ENCODE results near the gene CNTNAP3B.
"Not testable (repeated sequence)": the region's sequence is repeated elsewhere in the genome, so short reads cannot be mapped to it uniquely, and the experiment has no call there.

Gene CNTNAP3B

DNA sequence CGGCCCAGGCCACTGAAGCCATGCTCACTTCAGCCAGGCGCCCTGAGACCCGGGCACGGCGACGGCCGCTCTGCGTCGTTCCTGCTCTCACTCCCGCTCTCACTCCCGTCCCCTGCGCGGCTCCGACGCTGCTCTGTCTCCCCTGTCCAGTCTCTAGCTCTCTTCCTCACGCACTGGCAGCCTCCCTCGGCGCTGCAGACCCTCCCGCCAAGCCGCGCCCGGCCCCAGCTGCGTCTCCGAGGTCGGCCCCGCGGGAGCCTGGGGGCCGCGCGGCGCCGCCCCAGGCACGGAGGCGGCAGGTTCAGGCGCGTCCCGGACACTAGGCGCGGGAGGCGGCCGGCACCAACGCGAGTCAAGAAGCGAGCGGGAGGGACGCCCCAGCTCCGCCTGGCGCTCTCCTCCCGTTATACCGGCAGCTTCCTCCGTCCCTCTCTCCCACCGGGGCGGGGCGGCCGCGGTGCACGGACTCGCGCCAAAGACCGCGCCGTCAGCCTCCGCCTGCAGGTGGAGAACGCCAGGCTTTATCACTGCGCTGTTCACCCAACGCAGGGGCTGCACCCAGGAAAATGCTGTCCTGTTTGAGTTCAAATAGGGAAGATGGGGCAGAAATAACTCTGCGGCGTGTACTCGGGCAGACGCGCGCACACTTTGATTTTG, at the start of gene CNTNAP3B:
Gene CNTNAP3B, minus strand, starts transcription at position 354 of the 657 bp plus-strand sequence. Its CDS starts 332 bp downstream, at position 22.
- DNase-seq, result not testable (repeated sequence)

DNA sequence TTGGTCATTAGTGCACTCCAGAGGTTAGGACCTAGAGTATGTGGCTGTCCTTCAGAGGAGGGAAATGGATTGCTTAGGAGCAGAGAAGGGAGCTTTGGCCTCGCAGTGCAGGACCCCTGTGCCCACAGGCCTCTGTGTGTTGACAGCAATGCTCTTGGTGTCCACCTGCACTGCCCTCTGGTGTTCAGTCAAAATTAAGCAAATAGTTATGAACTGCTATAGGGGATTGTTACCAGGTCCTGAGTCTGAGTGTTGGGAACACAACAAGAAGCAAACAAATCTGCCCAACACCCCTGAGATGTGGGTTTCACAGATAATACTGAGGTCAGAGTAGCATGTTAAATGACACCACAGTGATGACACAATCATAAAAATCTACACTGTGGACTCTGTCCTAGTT, 31.1 kb upstream of the CNTNAP3B start:
- DNase-seq, result not testable (repeated sequence)

DNA sequence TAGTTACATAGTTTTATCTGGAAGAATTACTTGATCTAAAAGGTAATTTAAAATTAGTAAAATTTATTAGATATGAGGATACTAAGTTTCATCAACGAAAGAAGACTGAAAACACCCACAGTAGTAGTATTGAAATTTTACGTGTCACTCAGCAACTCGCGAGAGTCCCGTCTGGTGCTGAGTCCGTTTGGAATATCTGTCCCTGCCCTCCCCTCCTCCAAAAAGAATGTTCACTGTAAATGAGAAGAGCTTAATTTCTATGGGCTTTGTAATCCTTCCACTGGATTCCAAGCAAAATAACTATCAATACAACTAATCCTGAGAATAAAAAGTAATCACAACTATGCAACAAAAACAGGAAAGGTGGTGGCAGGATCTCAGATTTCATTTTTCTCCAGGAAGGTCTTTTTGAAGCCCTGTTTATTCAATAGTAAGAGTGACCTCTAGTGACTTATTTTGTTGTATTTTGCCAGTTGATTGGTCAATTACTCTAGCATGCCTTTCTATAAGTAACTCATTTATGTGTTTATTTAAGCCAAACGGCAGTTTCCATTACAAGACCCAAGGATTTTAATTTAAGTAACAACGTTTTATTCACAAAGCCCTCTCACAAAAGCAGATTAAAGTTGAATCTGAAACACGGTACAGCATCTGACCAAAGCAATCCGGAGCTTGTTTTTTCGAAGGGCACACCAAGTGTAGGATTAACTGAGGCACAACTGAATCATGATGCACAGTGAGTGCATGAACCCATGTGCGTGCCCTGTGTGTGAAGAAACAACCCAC, 2.0 kb downstream of the CNTNAP3B start:
- DNase-seq, result not testable (repeated sequence)

DNA sequence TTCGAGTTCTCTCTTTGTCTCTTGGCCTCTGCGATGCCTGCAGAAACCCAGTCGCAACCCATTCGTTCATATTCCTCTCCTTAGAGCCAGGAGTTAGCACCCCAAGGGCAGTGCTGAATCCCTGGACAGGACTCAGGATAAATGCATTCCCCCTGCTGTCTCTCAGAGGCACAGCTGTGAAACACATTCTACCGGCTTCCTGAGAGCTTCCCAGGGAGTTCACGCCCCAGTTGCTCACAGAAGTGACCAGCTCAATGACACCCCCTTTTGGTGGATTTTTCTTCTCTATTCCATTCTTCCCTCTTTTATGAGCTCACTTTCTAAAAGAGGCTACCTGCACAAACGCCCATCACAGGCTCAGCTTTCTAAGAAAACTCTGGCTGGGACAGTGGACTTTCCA, 8.2 kb downstream of the CNTNAP3B start:
- not testable (repeated sequence) for DNase-seq

DNA sequence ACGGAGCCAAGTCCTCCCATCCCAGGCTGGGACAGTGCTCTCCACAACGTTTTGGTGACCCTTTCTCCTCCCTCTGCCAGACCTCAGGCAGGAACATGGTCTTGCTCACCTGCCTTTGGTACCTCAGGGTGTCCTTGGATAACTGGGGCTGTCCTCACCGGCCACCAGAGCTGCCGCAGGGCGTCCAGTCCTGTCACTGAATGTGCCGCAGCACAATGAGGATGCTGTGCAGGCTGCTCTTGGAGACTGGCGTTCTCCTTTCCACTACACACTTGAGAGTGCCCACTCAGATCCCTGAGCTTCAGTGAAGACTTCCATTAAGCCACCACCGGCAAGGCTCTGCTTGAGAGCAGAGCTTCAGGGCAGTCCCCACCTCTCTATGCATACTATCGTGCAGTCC, 33.3 kb downstream of the CNTNAP3B start:
- not testable (repeated sequence) for DNase-seq

DNA sequence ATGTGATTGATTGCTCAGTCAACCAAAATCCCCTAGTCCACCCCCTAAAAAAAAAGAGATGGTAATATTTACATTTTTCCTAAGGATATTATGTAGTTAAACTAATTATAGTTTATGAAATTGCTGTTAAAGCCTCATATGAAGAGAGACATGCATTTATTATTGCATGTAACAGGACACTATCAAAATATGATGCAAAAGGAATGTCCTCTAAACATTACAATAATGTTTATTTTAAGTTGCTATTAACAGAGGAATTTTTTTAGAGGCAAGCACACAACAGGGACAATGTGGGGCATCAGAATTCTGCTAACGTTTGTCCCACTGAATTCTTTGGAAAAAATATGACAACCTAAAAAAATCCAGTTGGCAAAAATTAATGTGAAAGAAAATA, 44.7 kb downstream of the CNTNAP3B start:
- not testable (repeated sequence) for DNase-seq

DNA sequence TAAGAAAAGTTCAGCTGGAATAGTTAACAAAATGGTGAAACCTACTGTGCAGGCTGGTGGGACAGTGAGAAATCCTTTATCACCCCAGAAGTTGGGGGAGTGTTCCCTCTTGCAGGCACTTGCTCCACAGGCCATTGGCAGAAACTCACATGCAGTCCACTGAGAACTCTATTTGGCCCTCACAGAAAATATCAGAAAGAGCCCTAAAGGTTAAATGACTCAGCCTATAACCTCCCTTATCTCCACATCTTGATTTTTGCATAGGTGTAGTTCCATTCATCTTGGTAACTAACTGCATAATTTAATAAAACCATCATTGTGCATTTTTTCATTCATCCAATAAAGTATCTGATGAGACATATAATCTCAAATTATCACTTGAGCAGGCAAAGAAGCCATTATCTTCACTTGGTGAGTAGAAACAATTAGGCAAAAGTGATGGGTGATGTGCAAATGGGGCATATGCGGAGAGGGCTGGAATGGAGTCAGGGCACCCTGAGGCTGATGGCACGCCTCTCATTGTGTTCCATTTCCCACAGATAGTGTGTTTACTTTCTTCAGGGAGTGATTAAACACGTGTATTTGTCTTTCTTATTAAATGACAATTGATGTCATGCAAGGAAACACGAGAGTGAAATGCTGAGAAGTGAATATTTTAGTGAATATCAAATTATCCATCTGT, 45.2 kb downstream of the CNTNAP3B start:
- DNase-seq, result not testable (repeated sequence)

DNA sequence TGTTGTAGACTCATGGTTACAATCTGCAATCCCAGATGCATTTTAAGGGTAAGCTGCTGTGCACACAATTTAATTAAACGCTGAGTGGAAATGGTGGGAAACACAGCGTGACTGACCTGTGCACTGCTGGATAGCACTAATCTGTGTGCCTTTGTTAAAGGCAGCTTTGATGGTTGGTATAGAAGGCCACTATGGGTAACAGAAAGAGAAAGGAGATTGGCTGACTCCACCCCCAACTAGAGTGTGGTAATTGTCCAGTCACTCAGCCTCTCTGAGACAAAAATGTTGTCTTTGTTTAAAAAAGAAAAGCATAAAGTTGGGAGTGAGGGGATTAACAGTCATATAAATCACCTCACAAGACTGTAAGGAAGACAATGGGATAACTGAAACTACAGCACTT, 48.9 kb downstream of the CNTNAP3B start:
- not testable (repeated sequence) for DNase-seq

DNA sequence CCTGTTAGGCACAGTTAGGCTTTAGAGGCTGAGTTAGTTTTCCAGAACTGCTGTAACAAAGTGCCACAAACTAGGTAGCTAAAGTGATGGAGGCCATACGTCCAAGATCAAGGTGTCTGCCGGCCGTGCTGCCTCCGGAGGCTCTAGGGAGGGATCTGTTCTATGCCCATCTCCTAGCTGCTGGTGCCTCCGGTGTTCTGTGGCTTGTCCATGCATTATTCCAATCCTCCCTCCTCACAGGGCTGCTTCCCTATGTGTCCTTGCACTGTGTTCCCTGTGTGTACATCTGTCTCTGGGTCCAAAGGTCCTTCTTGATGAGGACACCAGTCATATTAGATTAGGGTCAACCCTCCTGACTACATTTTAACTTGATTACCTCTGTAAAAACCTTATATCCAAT, 54.4 kb downstream of the CNTNAP3B start:
- not testable (repeated sequence) for DNase-seq

DNA sequence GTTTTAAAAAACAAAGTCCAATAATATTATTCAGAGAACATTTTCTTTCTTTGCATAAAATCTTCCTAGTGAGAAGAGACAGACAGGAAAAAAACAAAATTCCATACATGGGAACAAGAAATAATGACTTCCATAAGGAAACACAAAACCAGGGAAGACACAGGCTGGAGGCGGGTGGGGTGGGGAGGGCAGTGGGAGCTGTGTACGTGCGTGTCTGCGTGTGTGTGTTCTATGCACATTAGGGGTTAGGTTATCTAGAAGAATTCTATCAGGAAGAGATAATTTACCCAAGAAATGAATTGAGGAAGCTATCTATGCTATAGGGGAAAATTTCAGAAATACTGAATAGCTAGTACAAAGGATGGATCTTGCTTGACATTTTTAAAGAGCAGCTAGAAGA, 58.2 kb downstream of the CNTNAP3B start:
- not testable (repeated sequence) for DNase-seq

DNA sequence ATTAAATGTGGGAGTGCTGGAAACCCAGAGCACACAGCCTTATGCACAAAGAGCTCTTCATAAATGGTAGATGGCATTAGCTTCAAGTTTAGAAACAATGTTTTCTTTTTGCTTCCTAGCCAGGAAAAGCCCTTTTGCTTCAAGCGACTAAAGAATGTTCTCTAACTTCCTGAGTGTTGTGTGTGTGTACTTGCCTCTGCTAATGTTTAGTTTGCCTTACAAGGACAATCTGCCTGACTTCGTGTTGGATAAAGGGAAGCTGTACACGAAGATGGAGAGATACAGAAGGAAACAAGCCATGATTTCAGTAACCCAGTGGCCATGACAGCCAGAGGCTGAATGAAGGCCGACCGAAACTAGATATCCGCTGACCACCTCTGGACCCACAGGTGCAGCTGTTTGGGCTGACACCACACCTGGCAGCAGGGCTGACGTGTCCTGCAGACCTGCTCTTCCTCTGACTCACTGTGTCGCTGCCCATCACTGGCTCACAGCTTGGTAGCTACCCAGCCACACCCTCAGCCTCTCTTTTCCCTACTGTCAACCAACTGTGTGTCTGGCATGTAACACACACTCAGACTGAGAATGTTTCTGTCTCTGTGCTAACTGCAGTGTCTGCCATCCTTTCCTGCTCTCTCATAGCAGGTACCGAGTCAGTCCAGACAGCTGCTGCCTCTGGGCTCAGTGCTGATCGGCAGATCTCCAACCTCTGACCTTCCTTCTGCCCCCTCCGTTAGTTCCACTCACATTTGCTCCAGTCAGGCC, 59.0 kb downstream of the CNTNAP3B start:
- DNase-seq, result not testable (repeated sequence)

DNA sequence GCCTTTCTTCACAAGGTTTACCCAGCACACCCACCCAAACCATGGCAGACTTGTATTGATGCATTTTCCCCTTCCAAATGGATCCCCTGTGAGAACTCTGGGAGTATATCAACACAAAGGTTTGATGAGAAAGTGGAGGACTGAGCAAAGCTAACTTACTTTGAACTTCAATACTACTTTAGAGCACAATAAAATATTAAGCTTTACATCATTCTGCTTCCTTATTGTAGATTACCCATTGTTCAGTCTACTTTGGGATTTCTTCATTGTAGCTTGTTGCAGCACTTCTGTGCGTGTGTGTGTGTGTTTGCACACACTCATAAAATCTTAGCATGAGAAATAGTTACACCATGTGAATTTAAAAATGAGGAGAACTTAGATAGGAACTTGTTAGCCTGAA, 75.4 kb downstream of the CNTNAP3B start:
- not testable (repeated sequence) for DNase-seq

DNA sequence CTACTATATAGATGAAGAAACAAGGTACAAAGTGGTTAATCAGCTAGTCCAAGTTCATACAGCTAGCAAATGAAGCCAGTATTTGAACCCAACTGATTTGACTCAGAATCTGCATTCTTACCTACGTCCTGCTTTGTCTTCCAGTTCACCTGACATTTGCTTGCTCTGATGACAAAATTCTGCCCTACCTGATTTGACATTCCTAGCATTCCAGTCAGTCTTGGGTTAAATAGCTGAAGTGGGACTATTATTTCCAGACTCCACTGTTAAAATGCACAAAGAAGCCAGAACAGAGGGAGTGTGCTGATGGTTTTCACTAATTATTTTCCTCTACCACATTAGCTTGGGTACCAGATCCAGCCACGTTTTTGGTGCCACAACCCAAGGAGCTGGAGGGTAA, 78.5 kb downstream of the CNTNAP3B start:
- not testable (repeated sequence) for DNase-seq

DNA sequence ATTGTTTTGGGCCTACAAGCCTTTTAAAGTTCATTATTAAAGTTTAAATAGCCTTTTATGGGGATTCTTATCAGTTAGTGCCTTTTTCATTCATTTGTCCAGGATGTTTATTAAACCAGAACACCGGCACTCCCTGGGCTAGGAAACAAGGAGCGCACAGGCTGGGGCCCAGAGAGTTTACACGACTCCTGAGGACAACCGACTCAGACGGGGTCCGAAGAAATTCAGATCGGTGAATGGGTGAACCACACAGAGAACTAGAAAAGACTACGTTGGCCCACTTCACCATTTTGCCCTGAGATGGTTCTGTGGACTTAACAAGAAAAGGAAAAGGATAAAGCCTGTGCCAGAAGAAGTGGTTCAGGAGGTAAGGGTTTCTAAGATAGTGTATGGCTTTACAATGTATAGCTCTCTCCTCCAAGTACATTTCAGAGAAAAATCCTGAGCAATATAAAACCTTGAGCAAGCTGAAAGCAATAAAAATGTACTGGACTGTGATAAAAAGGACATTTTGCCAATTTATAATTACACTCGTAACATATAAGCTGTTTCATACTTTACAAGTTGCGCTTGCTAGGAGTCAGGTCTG, 84.7 kb downstream of the CNTNAP3B start:
- DNase-seq, result not testable (repeated sequence)

DNA sequence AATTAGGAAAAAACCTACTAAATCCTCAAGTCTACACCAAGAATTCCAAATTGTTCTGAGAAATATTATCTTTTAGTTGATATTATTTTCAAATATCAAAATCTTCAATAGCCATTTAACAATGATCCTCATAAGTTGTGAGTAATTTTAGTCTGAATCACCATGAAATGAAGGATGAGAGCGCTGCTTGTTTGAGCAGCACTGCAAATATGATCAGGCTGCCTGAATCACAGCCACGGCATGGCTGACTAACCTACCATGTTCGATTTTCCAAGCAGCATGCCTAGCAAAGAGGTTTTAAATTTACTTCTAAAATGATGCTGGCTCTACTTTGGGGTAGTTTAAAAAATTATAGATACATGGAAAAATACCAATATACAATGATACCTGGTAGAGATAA, 95.7 kb downstream of the CNTNAP3B start:
- not testable (repeated sequence) for DNase-seq

DNA sequence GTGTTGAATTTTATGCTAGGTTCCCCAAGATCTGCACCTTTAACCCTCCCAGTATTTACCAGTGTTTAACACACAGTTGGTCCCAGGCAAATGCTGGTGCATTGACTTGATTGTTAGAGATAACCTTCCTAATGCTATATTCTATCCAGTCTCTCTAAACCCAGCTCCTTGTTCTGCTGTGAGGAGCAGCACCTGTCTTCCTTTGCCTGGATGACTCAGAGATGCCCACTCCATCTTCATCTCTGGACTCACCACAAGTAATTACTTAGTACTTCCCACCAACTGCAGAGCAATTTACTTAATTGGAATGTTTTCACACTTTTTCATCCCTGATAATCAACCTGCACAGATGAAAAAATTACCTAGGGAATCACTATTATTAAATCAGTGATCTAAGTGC, 108.6 kb downstream of the CNTNAP3B start:
- DNase-seq, result not testable (repeated sequence)

DNA sequence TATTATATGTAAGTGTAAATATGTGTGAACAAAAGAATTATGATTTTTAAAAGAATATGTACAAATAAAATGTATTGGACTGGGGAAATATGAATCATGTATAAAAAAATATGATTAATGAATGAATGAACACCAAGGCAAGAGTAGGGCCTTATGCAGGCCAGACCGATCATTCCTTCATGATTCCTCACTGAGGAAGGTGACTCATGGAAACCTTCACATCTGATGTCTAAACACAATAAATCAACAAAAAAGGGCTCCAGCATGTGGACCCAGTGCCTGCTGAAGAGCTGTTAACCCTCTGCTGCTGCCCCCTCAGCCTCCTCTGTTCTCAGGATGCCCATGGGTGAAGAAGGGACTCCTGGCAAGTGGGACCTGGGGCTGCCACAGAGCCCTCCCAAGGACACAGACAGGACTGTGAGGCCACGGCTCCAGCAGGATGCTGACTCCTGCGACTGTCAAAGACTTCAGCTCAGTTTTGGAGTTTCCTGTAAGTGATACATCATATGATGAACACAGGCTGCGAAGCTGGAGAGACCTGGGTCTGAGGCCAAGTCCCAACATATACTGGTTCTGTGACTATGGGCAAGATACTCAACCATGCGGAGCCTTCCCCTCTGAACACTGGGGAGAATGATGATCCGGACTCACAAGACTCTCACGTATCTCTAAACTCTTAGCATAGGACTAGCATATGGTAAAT, 110.9 kb downstream of the CNTNAP3B start:
- DNase-seq, result not testable (repeated sequence)

DNA sequence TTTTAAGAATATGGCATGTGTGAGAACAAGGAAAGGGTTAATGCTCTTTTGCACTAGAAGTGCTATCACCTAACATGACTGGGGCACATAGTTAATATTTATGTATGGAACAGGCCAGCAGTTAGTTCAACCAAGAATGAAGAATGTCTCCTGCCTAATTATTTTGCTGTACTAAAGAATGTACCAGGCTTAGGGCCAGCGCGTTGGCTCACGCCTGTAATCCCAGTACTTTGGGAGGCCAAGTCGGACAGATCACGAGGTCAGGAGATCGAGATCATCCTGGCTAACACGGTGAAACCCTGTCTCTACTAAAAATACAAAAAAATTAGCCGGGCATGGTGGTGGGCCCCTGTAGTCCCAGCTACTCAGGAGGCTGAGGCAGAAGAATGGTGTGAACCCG, 114.9 kb downstream of the CNTNAP3B start:
- DNase-seq, result not testable (repeated sequence)

DNA sequence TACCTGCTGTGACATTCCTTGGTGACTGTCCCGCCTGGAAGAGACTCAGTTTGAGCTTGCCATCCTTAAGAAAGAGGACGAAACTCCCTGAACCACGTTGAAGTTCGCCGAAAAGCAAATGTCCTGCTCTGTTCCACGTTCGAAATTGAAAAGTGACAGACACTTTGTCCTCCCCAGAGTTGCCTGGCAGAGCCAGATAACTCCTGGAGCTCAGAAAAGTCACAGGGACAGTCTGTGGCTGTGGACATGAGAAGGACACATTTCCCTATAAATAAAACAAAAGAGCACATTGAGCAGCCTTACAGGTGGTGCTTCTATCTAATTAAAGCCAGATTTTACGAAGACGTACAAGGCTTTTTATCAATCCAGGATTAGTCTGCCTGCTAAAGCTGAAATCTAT, 137.6 kb downstream of the CNTNAP3B start:
- DNase-seq, result not testable (repeated sequence)

DNA sequence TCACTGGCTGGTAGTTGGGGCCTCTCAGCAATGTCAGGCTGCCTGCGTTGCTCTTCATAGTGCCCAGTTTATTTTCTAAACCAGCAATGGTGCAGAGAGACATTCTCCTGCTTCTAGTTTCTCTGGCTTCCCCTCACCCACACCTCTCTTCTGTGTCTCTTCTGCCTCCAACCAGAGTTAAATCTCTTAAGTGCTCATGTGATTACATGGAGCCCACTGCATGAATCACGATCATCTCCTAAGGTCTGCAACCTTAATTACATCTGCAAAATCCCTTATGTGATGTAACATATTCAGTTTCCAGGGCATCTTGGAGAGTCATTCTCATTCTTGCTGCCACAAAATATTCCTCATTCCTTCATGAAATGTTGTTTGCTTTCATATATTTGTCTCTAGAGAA, 149.0 kb downstream of the CNTNAP3B start:
- DNase-seq, result not testable (repeated sequence)

DNA sequence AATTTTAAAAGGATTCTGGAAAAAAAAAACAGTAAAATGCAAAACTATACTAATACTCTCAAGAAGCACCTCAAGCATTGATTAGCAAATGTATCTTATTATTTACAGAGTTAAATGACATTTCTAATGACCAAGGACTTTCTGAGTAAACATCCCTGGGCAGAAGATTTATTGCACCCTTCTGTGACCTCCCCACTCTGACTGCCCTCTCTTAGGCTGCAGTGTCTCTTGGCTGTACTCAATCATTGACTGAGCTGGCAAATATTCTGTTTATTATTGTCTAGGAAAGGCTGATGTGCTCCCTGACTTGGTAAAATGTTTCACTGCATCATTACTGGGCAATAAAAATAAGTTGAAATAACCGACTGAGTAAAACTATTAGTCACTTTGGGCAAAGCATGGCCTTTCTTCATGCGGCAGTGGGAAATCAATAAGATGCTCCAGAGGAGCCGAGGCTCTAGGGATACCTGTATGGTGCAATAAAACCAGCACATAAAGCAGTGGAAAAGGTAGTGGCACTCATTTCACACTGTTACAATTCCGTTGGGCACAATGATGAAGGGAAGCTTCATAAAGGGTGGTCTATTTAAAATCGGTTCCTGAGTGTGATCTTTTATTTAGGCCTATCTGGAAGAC, 151.1 kb downstream of the CNTNAP3B start:
- DNase-seq, result not testable (repeated sequence)

Data from inflammatory macrophage treated with lipopolysaccharide for 4 hours (primary cell).